Sigmoid colon (tissue), 4 donors: Measurements from ENCODE around the gene BDKRB2.

ENCODE experiments used
- CTCF ChIP-seq, 4 experiments: fragments of 450-650 bp in 3 of 4; fragments of 200-600 bp in 1 of 4; IDR thresholded peaks; one replicate each; pipeline ENCODE4 v1.5.1; 2016 to 2019; ENCODE audit warnings: antibody characterized with exemption in 4 of 4, mild to moderate bottlenecking in 3 of 4, moderate library complexity in 2 of 4
- POLR2AphosphoS5 ChIP-seq, 4 donors: sonication (generic); formaldehyde crosslinking; IDR thresholded peaks; one replicate each; pipeline ENCODE4 v1.6.1; 2017; ENCODE audit warnings: antibody characterized with exemption in 4 of 4

- no peak for TF ChIP-seq CTCF (IDR thresholded peaks at IDR 0.05)
- no peak for TF ChIP-seq POLR2AphosphoS5 (IDR thresholded peaks at IDR 0.05)
These were observed 38.9 kb upstream of the BDKRB2 start for GRCh38 chr14:96165493-96166436.
